Stomach (tissue), 9 donors: ENCODE results near the gene TYW3. TPM values are rescaled to one million over a fixed set of nuclear protein-coding genes. Genes with fewer than 3 reads are reported as not detected.

Source experiments
- DNase-seq, 2 donors: peaks; one replicate each; pipeline versions ENCODE4 v3.0.0 to v3.0.0-alpha.2; 2013 to 2019
- H3K27ac ChIP-seq, 5 donors: fragments of 200-600 bp in 4 of 5; sonication (generic) in 4 of 5; one replicate each; pipeline ENCODE4 v1.5.1; 2013 to 2019; ENCODE audit warnings: mild to moderate bottlenecking in 1 of 5, moderate library complexity in 1 of 5
- H3K27me3 ChIP-seq, 3 donors: fragments of 200-600 bp; sonication (generic); one replicate each; pipeline ENCODE4 v1.5.1; 2017 to 2019; ENCODE audit warnings: mixed run types in 1 of 3
- H3K36me3 ChIP-seq, 4 donors: fragments of 200-600 bp; sonication (generic); 1 replicate in 3 of 4; 2 replicates in 1 of 4; pipeline ENCODE4 v1.5.1; 2016 to 2019
- H3K4me1 ChIP-seq, 4 donors: fragments of 200-600 bp; sonication (generic); one replicate each; pipeline ENCODE4 v1.5.1; 2016 to 2019
- H3K4me3 ChIP-seq, 4 donors: fragments of 200-600 bp; sonication (generic) in 3 of 4; one replicate each; pipeline ENCODE4 v1.5.1; 2016 to 2019; ENCODE audit warnings: mild to moderate bottlenecking in 1 of 4
- H3K9me3 ChIP-seq, 4 donors: fragments of 200-600 bp; sonication (generic); one replicate each; pipeline ENCODE4 v1.5.1; 2016 to 2019
- EP300 ChIP-seq: sonication (generic); formaldehyde crosslinking; IDR thresholded peaks from one replicate; pipeline ENCODE4 v1.6.1; 2017; ENCODE audit warnings: antibody characterized with exemption
- POLR2A ChIP-seq, 4 donors: fragments of 450-650 bp; IDR thresholded peaks; one replicate each; pipeline ENCODE4 v1.6.1; 2016; ENCODE audit warnings: antibody characterized with exemption in 4 of 4, control low read depth in 2 of 4, mild to moderate bottlenecking in 1 of 4, moderate library complexity in 1 of 4
- POLR2AphosphoS5 ChIP-seq, 3 donors: sonication (generic); formaldehyde crosslinking; IDR thresholded peaks; one replicate each; pipeline ENCODE4 v1.6.1; 2016; ENCODE audit warnings: antibody characterized with exemption in 3 of 3
- WGBS, 5 donors: extraction: QIAGEN DNeasy Blood & Tissue Kit in 3 of 5; methylation state at CpG; one replicate each; pipeline versions ENCODE4 v1.1.5 to v1.1.7; 2013 to 2018; 5-methylcytosine and 5-hydroxymethylcytosine counted together
- intact Hi-C: fragments of 100-400 bp; cut with DNase I; formaldehyde crosslinking; loops from one replicate; pipeline ENCODE4 v1.15.1; 2023; ENCODE audit warnings: low total_unique reads
- polyA plus RNA-seq, 3 donors: library from polyadenylated mRNA; stranded (reverse); fragments of 200-250 nt; gene quantifications; one replicate each; pipeline ENCODE4 v1.2.3, GENCODE V29; 2013
- total RNA-seq, 5 donors: library from RNA; depleted of rRNA; stranded (reverse); fragments of >200 nt; gene quantifications; one replicate each; pipeline versions ENCODE4 v1.1.0 to v1.2.3, GENCODE V29; 2014 to 2016
- TF ChIP-seq, protein P1 (sequence below), 7 experiments: fragments of 450-650 bp in 4 of 7; fragments of 200-600 bp in 3 of 7; sonication (generic) in 3 of 7; IDR thresholded peaks; one replicate each; pipeline ENCODE4 v1.5.1; 2016 to 2019; ENCODE audit warnings: antibody characterized with exemption in 7 of 7, control low read depth in 2 of 7, mild to moderate bottlenecking in 1 of 7
- donor health status: healthy with polysubstance abuse.
- donor health status: Bipolar disorder and iron deficiency.
- donor health status: healthy.

TYW3 gene
- total and polyA plus RNA-seq, 8 donors, result 2.3 to 24.0 (median 16.9) TPM

DNA sequence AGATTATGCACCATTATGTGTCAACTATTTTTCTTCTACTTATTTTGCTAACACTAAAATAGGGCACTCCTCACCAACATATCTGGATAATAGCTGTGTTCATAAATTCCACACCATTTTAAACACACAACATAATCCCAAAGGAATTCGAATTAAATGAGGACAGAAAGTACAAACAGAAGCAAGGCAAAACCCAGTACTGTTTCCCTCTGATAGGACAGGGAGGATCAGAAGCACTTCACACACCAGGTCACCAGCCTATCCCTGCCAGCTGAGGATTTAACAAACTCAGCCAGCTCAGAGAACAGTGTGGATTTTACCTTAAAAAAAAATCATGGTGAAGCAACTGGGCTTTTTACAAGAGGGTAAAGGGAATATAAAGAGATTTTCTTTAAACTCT, 20.1 kb upstream of the TYW3 start:
- WGBS, 5 donors, result 29 to 55% (median 36%) methylated on average over 1 of the region's 1 CpG
- TF ChIP-seq, protein P1, sequence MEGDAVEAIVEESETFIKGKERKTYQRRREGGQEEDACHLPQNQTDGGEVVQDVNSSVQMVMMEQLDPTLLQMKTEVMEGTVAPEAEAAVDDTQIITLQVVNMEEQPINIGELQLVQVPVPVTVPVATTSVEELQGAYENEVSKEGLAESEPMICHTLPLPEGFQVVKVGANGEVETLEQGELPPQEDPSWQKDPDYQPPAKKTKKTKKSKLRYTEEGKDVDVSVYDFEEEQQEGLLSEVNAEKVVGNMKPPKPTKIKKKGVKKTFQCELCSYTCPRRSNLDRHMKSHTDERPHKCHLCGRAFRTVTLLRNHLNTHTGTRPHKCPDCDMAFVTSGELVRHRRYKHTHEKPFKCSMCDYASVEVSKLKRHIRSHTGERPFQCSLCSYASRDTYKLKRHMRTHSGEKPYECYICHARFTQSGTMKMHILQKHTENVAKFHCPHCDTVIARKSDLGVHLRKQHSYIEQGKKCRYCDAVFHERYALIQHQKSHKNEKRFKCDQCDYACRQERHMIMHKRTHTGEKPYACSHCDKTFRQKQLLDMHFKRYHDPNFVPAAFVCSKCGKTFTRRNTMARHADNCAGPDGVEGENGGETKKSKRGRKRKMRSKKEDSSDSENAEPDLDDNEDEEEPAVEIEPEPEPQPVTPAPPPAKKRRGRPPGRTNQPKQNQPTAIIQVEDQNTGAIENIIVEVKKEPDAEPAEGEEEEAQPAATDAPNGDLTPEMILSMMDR (IDR thresholded peaks at IDR 0.05), result no peak
- TF ChIP-seq POLR2AphosphoS5 (IDR thresholded peaks at IDR 0.05) (no peak), EP300 (no peak), POLR2A (IDR thresholded peaks at IDR 0.05) (no peak)
- H3K9me3 ChIP-seq, result no peaks in the 10 kb centered on the region
- peaks cover 7 to 97% (median 92%) of the 10 kb centered on the region in 4 donors for H3K36me3 ChIP-seq
- H3K4me1 ChIP-seq, result peaks cover 0 to 31% (median 10%) of the 10 kb centered on the region in 4 donors
- peak overlapping the region in 2 of 5 donors; percentile 43 to 51 for H3K27ac ChIP-seq
- no peak for DNase-seq
- H3K4me3 ChIP-seq, result no peak overlapping the region
- intact Hi-C loops, result no loop called here
- H3K27me3 ChIP-seq, result no peaks in the 10 kb centered on the region

DNA sequence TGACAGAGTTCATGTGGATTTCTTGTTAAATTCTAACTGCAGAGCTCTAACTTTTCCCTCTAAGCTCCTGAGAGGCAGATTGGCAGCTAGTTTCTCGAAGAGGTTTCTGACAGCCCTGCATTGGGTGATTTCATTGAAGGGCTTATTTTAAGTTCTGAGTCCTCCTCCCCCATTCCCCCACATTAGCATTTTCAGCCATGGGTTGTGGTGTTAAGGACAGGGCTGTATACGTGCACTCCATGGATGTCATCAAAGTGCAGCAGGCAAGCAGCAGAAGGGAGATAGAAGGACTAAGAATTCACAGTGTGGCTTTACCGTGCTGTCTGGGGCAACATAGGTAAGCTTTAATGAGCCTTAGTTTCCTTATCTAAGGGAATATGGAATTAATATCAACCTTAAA, 19.1 kb upstream of the TYW3 start:
- peaks cover 0 to 31% (median 10%) of the 10 kb centered on the region in 4 donors for H3K4me1 ChIP-seq
- H3K4me3 ChIP-seq, result no peak overlapping the region
- no peaks in the 10 kb centered on the region for H3K27me3 ChIP-seq
- TF ChIP-seq POLR2A (IDR thresholded peaks at IDR 0.05) (no peak), EP300 (no peak)
- TF ChIP-seq, protein P1 (IDR thresholded peaks at IDR 0.05), result no peak
- 82 to 95% (median 86%) methylated on average over 3 of the region's 3 CpGs for WGBS, 5 donors
- H3K36me3 ChIP-seq, result peaks cover 12 to 97% (median 92%) of the 10 kb centered on the region in 4 donors
- intact Hi-C loops, result no loop called here
- H3K27ac ChIP-seq, result peak overlapping the region in 1 of 5 donors; percentile 51
- no peak for DNase-seq
- no peaks in the 10 kb centered on the region for H3K9me3 ChIP-seq

DNA sequence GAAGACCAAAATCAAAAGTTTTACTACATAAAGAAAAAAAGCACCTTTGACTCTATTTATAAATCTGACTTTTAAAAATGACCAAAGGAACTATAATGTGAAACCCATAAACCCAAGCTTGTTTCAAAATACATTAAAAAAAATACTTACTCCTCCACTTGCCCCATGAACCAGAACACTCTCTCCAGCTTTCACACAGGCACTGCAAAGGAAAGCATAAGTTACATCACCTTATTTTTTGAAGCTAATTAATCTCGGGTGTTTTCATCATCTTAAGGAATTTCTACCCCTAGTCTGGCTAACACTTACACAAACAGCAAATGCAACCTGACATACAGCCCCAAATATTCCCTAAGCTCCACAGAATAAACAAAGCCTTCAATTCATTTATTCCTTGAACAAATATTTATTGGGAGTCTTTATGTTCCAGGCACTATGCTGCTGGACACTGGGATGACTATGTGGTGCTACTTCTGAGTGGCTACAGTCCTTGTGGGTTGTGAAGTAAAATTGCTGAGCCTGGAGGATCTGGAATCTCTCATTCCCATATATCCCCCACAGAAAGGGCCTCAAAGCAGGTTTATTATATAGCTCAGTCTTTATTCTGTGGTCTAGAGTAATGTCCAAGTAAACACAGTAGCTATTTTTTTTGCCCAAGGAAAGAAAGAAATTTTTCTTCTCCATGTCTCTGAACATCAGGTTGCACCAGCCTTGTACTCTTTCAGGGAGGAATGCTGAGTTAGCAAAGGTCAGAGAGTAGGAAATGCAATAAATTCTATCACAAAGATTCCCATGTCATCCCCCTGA, 18.3 kb upstream of the TYW3 start:
- H3K36me3 ChIP-seq, result peaks cover 12 to 97% (median 92%) of the 10 kb centered on the region in 4 donors
- DNase-seq, result no peak
- H3K9me3 ChIP-seq, result no peaks in the 10 kb centered on the region
- H3K4me1 ChIP-seq, result peaks cover 0 to 31% (median 10%) of the 10 kb centered on the region in 4 donors
- no peaks in the 10 kb centered on the region for H3K27me3 ChIP-seq
- intact Hi-C loops, result no loop called here
- peak overlapping the region in 1 of 5 donors; percentile 51 for H3K27ac ChIP-seq
- H3K4me3 ChIP-seq, result no peak overlapping the region
- TF ChIP-seq EP300, result no peak
- no peak for TF ChIP-seq POLR2AphosphoS5 (IDR thresholded peaks at IDR 0.05)
- TF ChIP-seq POLR2A (IDR thresholded peaks at IDR 0.05), result no peak
- TF ChIP-seq, protein P1 (IDR thresholded peaks at IDR 0.05), result no peak
- 42 to 56% (median 52%) methylated on average over 1 of the region's 1 CpG for WGBS, 5 donors

DNA sequence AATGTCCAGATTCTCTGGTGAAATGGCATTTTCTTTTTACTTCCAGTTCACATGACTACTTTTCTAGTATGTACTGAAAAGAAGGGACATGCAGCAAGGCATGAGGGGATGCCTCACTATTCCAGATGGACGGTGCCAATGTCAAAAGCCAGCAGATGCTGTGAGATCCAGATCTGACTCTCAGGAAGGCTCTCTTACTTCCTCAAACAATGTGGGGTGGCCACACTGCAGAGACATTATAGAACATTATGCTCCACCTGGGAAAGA, 17.8 kb upstream of the TYW3 start:
- no peaks in the 10 kb centered on the region for H3K9me3 ChIP-seq
- no peaks in the 10 kb centered on the region for H3K27me3 ChIP-seq
- intact Hi-C loops, result no loop called here
- WGBS, 5 donors, result 76 to 100% (median 84%) methylated on average over 1 of the region's 1 CpG
- peak overlapping the region in 1 of 5 donors; percentile 51 for H3K27ac ChIP-seq
- H3K4me1 ChIP-seq, result peaks cover 0 to 31% (median 10%) of the 10 kb centered on the region in 4 donors
- DNase-seq, result no peak
- H3K4me3 ChIP-seq, result no peak overlapping the region
- peaks cover 15 to 97% (median 91%) of the 10 kb centered on the region in 4 donors for H3K36me3 ChIP-seq
- TF ChIP-seq, protein P1 (IDR thresholded peaks at IDR 0.05), result no peak
- TF ChIP-seq POLR2AphosphoS5 (IDR thresholded peaks at IDR 0.05), result no peak
- no peak for TF ChIP-seq EP300
- no peak for TF ChIP-seq POLR2A (IDR thresholded peaks at IDR 0.05)
